GM19467 (cell line): Measurements from ENCODE around the gene ADH6.
"Not testable (repeated sequence)": the region's sequence is repeated elsewhere in the genome, so short reads cannot be mapped to it uniquely, and the experiment has no call there.

Experiments used
- ATAC-seq: cut with Tn5 transposase; IDR thresholded peaks from one replicate; pipeline ENCODE4 v1.9.1; 2021; ENCODE audit warnings: mild to moderate bottlenecking, moderate library complexity; ENCODE audit not compliant: unreplicated experiment

Gene ADH6

DNA sequence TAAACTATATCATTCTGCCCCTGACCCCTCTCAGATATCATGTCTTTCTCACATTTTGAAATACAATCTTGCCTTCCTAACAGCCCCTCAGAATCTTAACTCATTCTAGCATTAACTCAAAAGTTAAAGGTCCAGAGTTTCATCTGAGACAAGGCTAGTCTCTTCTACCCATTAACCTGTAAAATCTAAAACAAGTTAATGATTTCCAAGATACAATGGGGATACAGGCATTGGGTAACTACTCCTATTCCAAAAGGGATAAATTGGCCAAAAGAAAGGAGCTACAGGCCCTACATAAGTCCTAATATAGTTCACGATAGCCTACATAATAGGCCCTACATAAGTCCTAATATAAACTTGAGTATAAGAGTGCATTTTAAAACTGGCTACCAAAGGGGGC is 18.9 kb downstream of the ADH6 start:
- no peak for ATAC-seq

DNA sequence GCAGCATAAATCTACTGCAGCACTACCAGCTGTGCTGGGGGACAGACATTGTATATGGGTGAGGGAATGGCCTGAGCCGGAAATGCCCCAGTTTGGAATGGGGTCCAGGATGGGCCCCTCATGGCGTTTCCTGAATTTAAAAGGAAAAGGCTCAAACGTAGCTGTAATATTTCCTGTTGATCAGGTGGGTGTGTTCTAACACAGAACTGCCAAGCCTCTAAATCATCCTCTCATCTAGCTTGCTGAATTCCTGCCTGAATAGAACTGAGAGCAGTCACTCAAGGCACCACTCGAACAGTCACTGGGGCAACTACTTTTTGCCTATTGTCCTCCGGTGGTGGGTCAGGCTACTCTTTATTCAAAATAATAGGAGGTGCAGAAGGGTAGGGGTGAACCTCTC is 28.7 kb downstream of the ADH6 start:
- ATAC-seq: no peak

DNA sequence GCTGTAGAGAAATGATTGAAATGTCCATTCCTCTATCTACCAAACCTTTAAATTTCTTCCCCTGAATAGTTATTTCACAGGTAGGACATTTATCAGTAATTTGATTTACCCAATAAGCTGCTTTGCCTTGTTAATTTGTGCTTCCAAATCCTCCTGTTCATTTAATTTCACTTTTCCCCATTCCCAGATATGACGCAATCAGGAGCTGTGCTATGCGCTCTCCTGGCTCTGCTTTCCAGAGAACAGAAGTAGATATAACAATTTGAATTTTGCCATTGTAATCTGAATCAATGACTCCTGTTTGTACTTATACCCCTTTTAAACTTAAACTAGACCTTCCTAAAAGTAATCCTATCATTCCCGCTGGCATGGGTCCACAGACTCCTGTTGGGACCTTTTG is 29.1 kb downstream of the ADH6 start:
- ATAC-seq: not testable (repeated sequence)

DNA sequence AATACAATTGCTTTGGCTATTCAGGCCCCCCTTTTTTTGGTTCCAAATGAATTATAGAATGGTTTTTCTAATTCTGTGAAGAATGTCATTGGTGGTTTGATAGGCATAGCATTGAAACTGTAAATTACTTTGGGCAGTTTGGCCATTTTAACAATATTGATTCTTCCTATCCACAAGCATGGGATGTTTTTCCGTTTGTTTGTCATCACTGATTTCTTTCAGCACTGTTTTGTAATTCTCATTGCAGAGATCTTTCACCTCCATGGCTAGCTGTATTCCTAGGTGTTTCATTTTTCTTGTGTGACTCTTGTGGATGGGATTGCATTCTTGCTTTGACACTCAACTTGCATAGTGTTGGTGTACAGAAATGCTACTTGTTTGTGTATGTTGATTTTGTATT is 33.0 kb downstream of the ADH6 start:
- no peak for ATAC-seq

DNA sequence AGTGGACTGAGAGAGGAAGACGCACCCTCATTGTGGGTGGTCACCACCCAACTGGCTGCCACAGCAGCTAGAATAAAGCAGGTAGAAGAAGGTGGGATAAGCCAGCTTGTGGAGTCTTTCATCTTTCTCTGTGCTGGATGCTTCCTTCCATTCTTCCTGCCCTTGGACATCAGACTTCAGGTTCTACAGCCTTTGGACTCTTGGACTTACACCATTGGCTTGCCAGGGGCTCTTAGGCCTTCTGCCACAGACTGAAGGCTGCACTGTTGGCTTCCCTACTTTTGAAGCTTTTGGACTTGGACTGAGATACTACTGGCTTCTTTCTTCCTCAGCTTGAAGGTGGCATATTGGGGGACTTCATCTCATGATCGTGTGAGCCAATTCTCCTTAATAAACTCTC is 33.5 kb downstream of the ADH6 start:
- ATAC-seq: no peak

DNA sequence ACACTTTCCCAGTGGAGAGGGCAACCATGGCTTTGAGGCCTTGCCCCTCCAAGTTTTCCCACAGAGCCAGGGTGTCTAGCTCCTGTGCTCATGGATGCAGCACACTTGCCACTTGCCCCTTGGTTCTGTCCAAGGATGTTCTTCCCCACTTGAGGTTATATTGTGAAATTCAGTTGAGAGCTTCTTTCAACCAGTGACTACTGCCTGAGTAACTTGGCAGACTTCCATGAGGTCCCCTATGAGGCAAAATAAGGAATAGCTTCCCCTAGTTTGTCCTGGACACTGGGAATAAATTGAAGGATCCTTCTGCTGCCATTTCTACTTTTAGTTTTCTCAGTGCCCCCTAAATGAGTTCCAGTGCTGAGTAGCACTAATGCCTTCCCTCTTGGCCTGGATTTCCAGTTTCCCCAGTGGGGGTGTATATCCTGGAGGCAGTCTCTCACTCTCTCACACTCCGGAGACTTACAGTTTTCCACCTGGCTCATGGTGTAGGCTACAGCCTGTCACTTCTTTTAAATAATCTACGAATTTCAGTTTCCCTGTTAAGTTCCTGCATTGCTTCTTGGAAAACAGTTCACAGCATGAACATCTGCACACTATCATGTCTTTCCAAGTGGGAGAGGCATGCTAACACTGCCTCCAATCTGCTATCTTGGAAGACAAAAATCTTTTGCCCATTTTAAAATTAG is 38.5 kb downstream of the ADH6 start:
- no peak for ATAC-seq

DNA sequence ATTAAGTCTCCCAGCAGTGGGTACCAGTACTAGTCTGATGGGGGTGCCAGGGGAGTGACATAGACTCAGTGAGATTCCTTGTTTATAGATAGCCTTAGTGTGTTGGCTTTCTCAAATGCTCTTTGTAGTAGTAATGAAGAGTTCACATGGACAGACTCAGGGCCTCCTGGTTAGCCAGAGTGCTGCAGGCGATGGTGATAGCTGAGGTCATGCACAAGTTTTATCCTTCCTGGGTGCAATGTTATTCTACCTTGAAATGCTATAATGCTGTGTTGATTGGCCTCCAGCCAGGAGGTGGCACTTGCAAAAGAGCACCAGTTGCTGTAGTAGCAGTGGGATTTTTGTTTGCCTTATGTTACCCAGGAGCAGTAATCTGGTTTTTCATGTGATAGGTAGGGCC is 39.4 kb downstream of the ADH6 start:
- ATAC-seq: no peak

DNA sequence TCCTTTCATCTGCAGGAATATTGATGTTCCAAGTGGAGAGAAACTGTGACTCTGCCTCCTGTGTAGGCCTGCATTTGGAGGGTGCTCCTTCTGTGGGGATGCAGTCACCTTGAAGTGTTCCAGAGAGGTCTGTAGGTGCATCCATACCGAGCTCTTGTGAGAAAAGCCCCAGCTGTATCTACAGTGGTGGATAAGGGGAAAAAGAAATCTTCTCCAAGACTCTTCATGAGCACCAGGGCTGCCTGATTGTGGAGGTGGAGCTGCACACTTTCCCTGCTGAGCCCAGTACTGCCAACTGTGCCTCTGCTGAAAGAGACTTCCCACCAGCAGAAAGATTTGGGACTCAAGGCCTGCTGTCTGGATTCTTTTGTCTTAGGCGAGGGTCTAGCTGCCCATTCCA is 39.9 kb downstream of the ADH6 start:
- no peak for ATAC-seq

DNA sequence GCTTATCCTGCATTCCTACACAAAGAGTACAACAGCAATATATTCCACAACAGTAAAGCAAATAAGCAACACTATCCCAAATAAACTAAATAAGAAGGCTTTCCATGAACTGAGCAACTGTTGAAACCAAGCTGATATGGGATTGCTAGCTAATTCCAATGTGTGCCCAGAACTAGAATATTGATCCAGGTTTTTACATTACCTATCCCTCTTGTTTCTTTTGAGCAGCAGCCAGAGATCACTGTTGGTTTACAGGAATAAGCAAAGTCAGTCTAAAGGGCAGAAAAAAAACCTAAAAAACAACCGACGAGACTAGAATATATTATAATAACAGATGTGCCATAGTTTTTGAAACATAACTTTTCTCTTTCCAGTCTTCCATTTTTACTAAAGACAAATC is 52.5 kb downstream of the ADH6 start:
- ATAC-seq: no peak

DNA sequence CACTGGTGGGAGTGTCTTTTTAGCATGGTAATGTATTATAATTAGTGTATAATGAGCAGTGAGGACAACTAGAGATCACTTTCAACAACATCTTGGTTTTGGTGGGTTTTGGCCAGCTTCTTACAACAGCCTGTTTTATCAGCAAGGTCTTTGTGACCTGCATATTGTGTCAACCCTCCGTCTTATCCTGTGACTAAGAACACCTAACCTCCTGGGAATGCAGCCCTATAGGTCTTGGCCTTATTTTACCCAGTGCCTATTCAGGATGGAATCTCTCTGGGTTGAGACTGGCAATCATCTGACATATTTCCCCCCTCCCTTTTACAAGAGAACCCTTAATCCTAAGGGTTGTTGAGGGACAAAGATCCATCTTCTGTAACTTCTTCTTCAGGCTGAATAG is 53.1 kb downstream of the ADH6 start:
- no peak for ATAC-seq

DNA sequence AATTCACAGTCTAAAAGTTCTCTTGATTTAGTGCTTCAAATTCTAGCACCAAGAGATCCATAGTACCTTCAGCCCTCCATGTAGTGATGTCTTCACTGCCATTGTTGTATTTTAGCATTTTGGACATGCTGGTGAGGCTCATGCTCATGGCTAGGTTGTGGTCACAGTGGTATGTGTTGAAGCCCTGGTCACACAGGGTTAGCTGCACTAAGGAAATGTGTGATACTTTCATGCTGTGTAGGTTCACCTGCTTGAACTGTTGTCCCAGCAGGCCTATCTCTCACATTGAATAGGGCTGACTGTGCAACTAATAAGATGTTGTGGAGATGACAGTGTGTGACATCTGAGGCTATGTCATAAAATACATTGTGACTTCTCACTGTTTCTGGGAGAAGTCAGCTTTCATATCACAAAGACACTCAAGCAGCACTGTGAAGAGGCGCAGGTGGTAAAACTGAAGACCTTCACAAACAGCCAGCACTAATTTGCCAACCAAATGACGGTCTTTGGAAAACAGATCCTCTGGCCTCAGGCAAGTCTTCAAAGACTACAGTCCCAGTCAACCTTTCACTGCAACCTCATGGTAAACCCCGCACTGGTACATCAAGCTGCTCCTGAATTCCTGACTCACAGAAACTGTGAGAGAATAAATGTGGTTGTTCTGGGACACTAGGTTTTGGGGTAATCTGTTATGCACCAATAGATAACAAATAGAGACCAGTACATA is 57.5 kb downstream of the ADH6 start:
- no peak for ATAC-seq

DNA sequence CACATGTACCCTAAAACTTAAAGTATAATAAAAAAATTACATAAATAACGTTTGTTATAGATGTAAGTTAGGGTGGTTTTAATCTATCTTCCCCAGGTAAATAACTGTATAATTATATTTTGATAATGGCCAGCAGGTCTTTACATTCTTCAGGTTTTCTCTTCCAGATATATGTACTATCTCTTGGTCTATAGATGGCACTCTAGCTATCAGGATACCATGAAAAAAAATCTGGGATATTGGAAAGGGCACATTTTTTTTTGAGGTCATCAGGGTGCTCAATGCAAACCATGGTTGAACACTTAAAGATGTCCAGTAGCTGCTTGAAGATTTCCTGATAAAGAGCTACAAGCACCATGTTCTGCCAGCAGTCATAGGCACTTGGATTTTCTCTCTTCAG is 59.3 kb downstream of the ADH6 start:
- no peak for ATAC-seq

DNA sequence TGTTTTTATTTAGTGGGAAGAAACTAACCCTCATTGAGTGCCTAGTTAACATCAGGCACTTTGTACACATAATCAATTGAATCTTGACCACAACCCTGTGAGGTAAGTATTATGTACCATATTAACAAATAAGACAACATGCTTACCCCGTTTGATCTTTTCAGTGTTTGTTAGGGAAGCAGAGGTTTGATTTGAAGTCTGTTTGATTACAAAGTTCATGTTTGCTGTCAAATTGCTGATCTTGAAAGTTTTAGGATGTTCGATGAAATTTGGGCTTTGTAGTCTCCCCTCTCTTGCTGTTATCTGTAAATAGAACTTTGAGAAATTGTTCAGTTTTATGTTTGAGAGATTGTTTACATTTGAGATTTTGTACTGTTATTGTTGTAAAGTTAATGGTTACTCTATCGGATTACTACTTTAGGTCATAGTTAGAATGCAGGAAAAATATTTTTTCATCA is 61.5 kb downstream of the ADH6 start:
- no peak for ATAC-seq

DNA sequence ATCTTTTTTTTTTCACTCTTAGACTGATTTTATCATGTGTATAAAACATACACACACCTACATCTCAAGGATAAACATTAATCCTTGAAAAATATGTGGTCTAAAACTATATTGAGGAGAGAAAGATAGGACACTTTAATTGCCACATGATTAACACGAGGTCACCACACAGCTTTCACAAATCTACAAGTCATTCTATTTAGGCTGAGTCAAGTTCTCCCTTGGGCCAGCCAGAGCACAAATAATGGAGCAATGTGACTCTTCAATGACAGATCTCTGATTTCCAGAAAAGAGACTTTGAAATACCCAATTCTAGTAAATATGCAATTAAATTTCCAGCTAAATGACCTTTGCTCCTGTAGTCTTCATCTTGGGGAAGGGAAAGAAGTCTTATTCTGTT is 62.1 kb downstream of the ADH6 start:
- no peak for ATAC-seq

DNA sequence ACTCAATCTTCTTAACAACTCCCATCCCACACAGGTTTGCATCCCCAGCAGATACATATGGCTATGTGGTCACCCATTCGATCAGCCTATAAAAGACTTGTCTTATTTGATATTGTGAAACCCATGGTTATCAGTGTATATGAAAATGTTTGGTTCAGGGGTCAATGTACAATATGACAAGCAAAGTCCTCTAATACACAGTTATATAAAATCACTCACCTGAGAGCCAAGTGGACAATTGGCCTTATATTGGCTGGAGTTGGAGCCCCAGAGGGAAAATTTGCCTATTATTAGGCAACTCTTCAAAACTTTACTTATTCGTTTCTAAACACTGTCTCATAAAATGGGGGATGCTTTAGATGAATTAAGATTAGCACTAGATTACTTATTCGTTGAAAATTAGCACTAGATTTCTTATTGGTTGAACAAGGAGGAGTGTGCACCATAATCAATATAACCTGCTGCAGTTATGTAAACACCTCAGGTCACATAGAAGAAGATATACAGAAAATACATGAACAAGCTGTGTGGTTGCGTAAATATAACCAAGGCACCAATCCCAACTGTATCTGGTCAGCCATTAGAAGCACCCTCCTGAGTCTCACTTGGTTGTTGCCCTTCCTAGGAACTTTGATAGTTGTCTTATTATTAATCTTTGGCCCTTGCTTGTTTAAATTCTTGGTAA is 64.2 kb downstream of the ADH6 start:
- ATAC-seq: no peak
